Esophagus muscularis mucosa (tissue), 4 donors: ENCODE measurements around the gene KIF14. TPM values are rescaled to one million over a fixed set of nuclear protein-coding genes. Genes with fewer than 3 reads are reported as not detected.

Experiments used
- DNase-seq: peaks from one replicate; pipeline ENCODE4 v3.0.0-alpha.2; 2017; ENCODE audit errors: extremely low spot score
- H3K27ac ChIP-seq, 4 donors: fragments of 200-600 bp; sonication (generic); replicated peaks in 1 of 4; 1 replicate in 3 of 4; 2 replicates in 1 of 4; pipeline ENCODE4 v1.5.1; 2016 to 2019; ENCODE audit warnings: mild to moderate bottlenecking in 1 of 4
- H3K27me3 ChIP-seq, 4 donors: fragments of 200-600 bp; sonication (generic); one replicate each; pipeline versions ENCODE4 v1.5.1 to v1.6.0; 2016 to 2019
- H3K36me3 ChIP-seq, 4 donors: fragments of 200-600 bp; sonication (generic); one replicate each; pipeline ENCODE4 v1.5.1; 2016 to 2019
- H3K4me1 ChIP-seq, 4 donors: fragments of 200-600 bp; sonication (generic); one replicate each; pipeline ENCODE4 v1.5.1; 2016 to 2019
- H3K4me3 ChIP-seq, 4 donors: fragments of 200-600 bp; sonication (generic); 1 replicate in 2 of 4; 2 replicates in 2 of 4; pipeline ENCODE4 v1.5.1; 2016 to 2019; ENCODE audit warnings: mild to moderate bottlenecking in 4 of 4, moderate library complexity in 1 of 4
- H3K9me3 ChIP-seq, 4 donors: fragments of 200-600 bp; sonication (generic); 1 replicate in 3 of 4; 2 replicates in 1 of 4; pipeline ENCODE4 v1.5.1; 2016 to 2019
- CTCF ChIP-seq, 3 experiments: fragments of 200-600 bp in 2 of 3; fragments of 450-650 bp in 1 of 3; sonication (generic) in 2 of 3; IDR thresholded peaks; one replicate each; pipeline ENCODE4 v1.5.1; 2017 to 2019; ENCODE audit warnings: antibody characterized with exemption in 3 of 3, mild to moderate bottlenecking in 2 of 3, moderate library complexity in 1 of 3
- EP300 ChIP-seq: sonication (generic); formaldehyde crosslinking; IDR thresholded peaks from one replicate; pipeline ENCODE4 v1.6.1; 2017; ENCODE audit warnings: antibody characterized with exemption
- POLR2A ChIP-seq: fragments of 450-650 bp; IDR thresholded peaks from one replicate; pipeline ENCODE4 v1.6.1; 2017; ENCODE audit warnings: antibody characterized with exemption, moderate library complexity, mild to moderate bottlenecking, low read depth
- POLR2AphosphoS5 ChIP-seq, 2 donors: sonication (generic); formaldehyde crosslinking; IDR thresholded peaks; one replicate each; pipeline ENCODE4 v1.6.1; 2017; ENCODE audit warnings: antibody characterized with exemption in 2 of 2
- WGBS: methylation state at CpG from one replicate; pipeline ENCODE4 v1.1.5; 2018; 5-methylcytosine and 5-hydroxymethylcytosine counted together
- intact Hi-C: fragments of 100-400 bp; cut with DNase I; formaldehyde crosslinking; loops from one replicate; pipeline ENCODE4 v1.15.1; 2023
- total RNA-seq, 4 donors: library from RNA; depleted of rRNA; stranded (reverse); fragments of >200 nt; gene quantifications; one replicate each; pipeline versions ENCODE4 v1.1.0 to v1.2.1, GENCODE V29; 2016

Gene KIF14
- total RNA-seq, 4 donors from 2014 or later: under 0.01 to 0.17 (median 0.17) TPM; not detected in 1

GRCh38 chr1:200535605-200536004, 84.9 kb downstream of the KIF14 start:
- TF ChIP-seq POLR2AphosphoS5 (IDR thresholded peaks at IDR 0.05) (no peak), POLR2A (no peak), CTCF (IDR thresholded peaks at IDR 0.05) (no peak), EP300 (no peak)
- no peak for DNase-seq
- Histone ChIP-seq H3K9me3 (no peaks in the 10 kb centered on the region), H3K27ac (no peak overlapping the region), H3K36me3 (no peaks in the 10 kb centered on the region), H3K4me1 (no peaks in the 10 kb centered on the region), H3K4me3 (no peak overlapping the region), H3K27me3 (peaks cover 0 to 4% (median 0%) of the 10 kb centered on the region in 4 donors)
- intact Hi-C loops: no loop called here
- WGBS: 74% methylated on average over 4 of the region's 4 CpGs

GRCh38 chr1:200530623-200531261, 89.8 kb downstream of the KIF14 start:
- no peak overlapping the region for H3K4me3 ChIP-seq
- H3K36me3 ChIP-seq: no peaks in the 10 kb centered on the region
- intact Hi-C loops: no loop called here
- no peak for DNase-seq
- TF ChIP-seq EP300 (no peak), POLR2AphosphoS5 (IDR thresholded peaks at IDR 0.05) (no peak), CTCF (IDR thresholded peaks at IDR 0.05) (no peak), POLR2A (no peak)
- WGBS: 58% methylated on average over 7 of the region's 7 CpGs
- no peak overlapping the region for H3K27ac ChIP-seq
- H3K27me3 ChIP-seq: no peaks in the 10 kb centered on the region
- no peaks in the 10 kb centered on the region for H3K4me1 ChIP-seq
- no peaks in the 10 kb centered on the region for H3K9me3 ChIP-seq

- Histone ChIP-seq H3K27ac (no peak overlapping the region), H3K36me3 (no peaks in the 10 kb centered on the region), H3K27me3 (no peaks in the 10 kb centered on the region), H3K4me3 (no peak overlapping the region), H3K4me1 (peaks cover 0 to 13% (median 3%) of the 10 kb centered on the region in 4 donors), H3K9me3 (no peaks in the 10 kb centered on the region)
- WGBS: 83% methylated on average over 4 of the region's 4 CpGs
- intact Hi-C loops: no loop called here
- TF ChIP-seq CTCF (IDR thresholded peaks at IDR 0.05) (no peak), POLR2A (no peak), EP300 (no peak), POLR2AphosphoS5 (IDR thresholded peaks at IDR 0.05) (no peak)
- DNase-seq: no peak
Measured at GRCh38 chr1:200528858-200529606, 91.5 kb downstream of the KIF14 start.

- Histone ChIP-seq H3K27ac (no peak overlapping the region), H3K9me3 (no peaks in the 10 kb centered on the region), H3K4me3 (no peak overlapping the region), H3K27me3 (no peaks in the 10 kb centered on the region), H3K36me3 (no peaks in the 10 kb centered on the region), H3K4me1 (peaks cover 0 to 13% (median 3%) of the 10 kb centered on the region in 4 donors)
- DNase-seq: no peak
- WGBS: 91% methylated on average over 4 of the region's 4 CpGs
- intact Hi-C loops: no loop called here
- TF ChIP-seq EP300 (no peak), CTCF (IDR thresholded peaks at IDR 0.05) (no peak), POLR2A (no peak), POLR2AphosphoS5 (IDR thresholded peaks at IDR 0.05) (no peak)
Measured at GRCh38 chr1:200527670-200528069, 92.9 kb downstream of the KIF14 start.
